SJCRH30 (cell line): ENCODE measurements around the gene DCAF8. TPM values are rescaled to one million over a fixed set of nuclear protein-coding genes. Genes with fewer than 3 reads are reported as not detected.
"Not testable (repeated sequence)": the region's sequence is repeated elsewhere in the genome, so short reads cannot be mapped to it uniquely, and the experiment has no call there.

Experiments used
- DNase-seq, 2 experiments: peaks; one replicate each; pipeline ENCODE4 v3.0.0-alpha.2; 2015 to 2020
- H3K27ac ChIP-seq: fragments of 250-450 bp; sonication (Bioruptor Pico); 2 replicates; pipeline ENCODE4 v1.5.1; 2020; ENCODE audit warnings: mild to moderate bottlenecking, moderate library complexity
- H3K27me3 ChIP-seq: fragments of 250-450 bp; sonication (Bioruptor Pico); 2 replicates; pipeline ENCODE4 v1.5.1; 2020; ENCODE audit warnings: mild to moderate bottlenecking, moderate library complexity
- H3K36me3 ChIP-seq: fragments of 250-450 bp; sonication (Bioruptor Pico); 2 replicates; pipeline ENCODE4 v1.5.1; 2020; ENCODE audit warnings: mild to moderate bottlenecking, moderate library complexity
- H3K4me1 ChIP-seq: fragments of 250-450 bp; sonication (Bioruptor Pico); 2 replicates; pipeline ENCODE4 v1.5.1; 2020; ENCODE audit warnings: mild to moderate bottlenecking, moderate library complexity
- H3K4me3 ChIP-seq: fragments of 250-450 bp; sonication (Bioruptor Pico); 2 replicates; pipeline ENCODE4 v1.5.1; 2020; ENCODE audit warnings: mild to moderate bottlenecking, moderate library complexity
- H3K9me3 ChIP-seq: fragments of 250-450 bp; sonication (Bioruptor Pico); replicated peaks from 2 replicates; pipeline ENCODE4 v1.5.1; 2020; ENCODE audit warnings: mild to moderate bottlenecking, moderate library complexity
- total RNA-seq: library from RNA; depleted of rRNA; stranded (reverse); fragments of >200 nt; shearing (Covaris generic); gene quantifications from 2 replicates; pipeline ENCODE4 v1.2.3, GENCODE V29; 2014; rRNA removed

DCAF8 gene
- total RNA-seq, result 40.7 and 53.6 TPM in 2 replicates

DNA sequence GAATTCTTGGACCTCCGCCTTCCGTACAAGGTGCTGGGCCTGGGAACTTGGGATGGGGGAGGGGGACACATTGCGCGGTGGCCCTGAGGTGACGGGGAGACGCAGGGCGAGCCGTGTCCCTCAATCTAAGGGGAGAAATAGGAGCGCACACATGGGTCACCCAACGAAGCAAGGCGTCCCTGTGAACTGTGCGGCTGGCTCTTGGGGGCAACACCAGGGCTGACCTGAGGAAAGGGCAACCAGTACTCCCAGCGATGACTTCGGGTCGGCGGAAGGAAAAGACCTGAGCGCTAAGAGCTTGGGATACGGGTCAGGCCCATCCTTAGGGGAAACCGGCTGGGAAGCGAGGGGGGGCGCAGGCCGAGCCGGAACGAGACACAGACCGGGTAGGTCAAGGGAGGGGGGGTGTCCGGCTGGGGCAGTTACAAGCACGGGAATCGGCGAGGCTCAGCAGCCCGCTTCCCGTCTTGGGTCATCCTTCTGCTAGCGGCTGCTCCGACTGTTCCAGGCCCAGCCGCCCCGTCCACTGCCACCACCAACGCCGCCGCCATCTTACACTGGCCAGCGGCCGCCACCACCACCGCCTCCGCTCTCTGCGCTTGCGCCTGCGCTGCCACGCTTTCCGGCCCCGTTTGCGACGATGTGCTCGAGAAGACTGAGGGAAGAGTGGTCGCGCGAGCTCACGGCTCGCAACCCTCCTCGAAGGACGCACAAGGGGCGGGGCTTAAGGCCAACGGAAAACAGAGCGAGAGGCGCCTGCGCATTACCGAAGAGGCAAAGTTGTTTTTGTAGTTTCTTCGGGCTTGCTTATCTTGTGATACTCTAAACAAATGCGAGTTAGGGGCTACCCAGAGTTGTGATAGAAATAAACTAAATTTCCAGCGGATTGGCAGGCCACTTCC is at the start of gene DCAF8:
TSS of gene DCAF8 (minus strand) at position 657 of the 902 bp plus-strand sequence. CDS start 18,541 bp downstream, outside the sequence.
- Histone ChIP-seq H3K9me3 (no peaks in the 10 kb centered on the region), H3K4me1 (peaks cover 13% of the 10 kb centered on the region), H3K36me3 (no peaks in the 10 kb centered on the region), H3K27me3 (no peaks in the 10 kb centered on the region), H3K4me3 (peak within 1 kb of the TSS; percentile 86), H3K27ac (peak within 1 kb of the TSS; percentile 87)
- peak; percentile 97 for DNase-seq

- no peaks in the 10 kb centered on the region for H3K4me1 ChIP-seq
- no peak overlapping the region for H3K27ac ChIP-seq
- no peaks in the 10 kb centered on the region for H3K27me3 ChIP-seq
- DNase-seq, result no peak
- H3K9me3 ChIP-seq, result no peaks in the 10 kb centered on the region
- peaks cover 87% of the 10 kb centered on the region for H3K36me3 ChIP-seq
- H3K4me3 ChIP-seq, result no peak overlapping the region
These were observed 47.2 kb upstream of the DCAF8 start for GRCh38 chr1:160309571-160309970.

DNA sequence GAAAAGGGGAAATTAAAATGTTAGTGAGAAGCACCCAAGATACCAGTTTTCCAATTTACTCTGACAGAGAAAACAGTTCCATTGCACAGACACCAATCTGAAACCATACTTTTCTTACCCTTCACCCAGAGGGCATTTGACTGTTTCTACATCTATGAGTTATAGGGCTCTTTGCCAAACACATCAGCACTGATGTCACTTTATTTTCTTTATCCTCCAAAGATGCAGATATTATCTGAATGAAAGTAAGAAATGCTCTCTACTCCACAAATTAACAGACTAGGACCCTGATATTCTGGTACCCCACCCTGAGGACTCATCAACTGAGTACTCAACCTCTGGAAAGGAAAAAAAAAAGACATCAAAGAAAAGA is 46.8 kb upstream of the DCAF8 start:
- Histone ChIP-seq H3K27me3 (no peaks in the 10 kb centered on the region), H3K36me3 (peaks cover 86% of the 10 kb centered on the region), H3K9me3 (no peaks in the 10 kb centered on the region), H3K27ac (no peak overlapping the region), H3K4me3 (no peak overlapping the region), H3K4me1 (no peaks in the 10 kb centered on the region)
- DNase-seq, result no peak

DNA sequence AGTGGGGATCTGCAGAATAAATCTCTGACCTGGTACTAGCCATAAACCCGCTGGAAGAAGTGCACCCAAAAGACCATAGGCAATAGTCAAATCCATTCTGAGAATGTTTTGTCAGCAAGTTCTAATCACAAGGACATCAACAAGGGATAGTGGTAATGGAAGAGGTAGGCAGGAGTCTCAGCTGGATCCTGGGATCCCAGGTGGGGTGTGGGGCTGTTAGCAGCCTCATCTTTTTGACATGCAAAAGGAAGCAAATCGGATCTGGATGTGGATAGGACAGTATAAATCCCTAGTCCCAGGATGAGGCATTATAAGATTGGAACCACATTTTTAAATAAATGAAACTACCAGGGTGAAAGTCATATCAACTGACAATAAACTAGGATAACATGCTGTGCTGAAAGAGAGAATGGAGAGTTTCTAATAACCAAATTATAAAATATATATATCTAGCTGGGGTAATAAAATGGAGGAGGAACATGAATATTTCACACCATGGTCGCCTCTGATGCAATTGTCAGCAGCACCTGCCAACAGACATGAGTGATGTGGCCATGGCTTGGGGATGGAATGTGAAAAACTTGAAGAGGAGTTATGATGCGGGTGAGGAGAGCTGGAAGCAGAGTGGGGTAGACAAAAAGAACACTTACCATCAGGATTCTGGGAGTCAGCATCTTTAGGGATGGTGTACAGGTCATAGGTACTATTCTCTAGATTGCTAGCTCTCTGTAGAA is 46.3 kb upstream of the DCAF8 start:
- Histone ChIP-seq H3K4me1 (no peaks in the 10 kb centered on the region), H3K4me3 (no peak overlapping the region), H3K36me3 (peaks cover 82% of the 10 kb centered on the region), H3K9me3 (no peaks in the 10 kb centered on the region), H3K27me3 (no peaks in the 10 kb centered on the region), H3K27ac (no peak overlapping the region)
- no peak for DNase-seq

- Histone ChIP-seq H3K27ac (no peak overlapping the region), H3K36me3 (peaks cover 80% of the 10 kb centered on the region)
- DNase-seq, result no peak
These were observed 44.9 kb upstream of the DCAF8 start for GRCh38 chr1:160307118-160307791.

DNA sequence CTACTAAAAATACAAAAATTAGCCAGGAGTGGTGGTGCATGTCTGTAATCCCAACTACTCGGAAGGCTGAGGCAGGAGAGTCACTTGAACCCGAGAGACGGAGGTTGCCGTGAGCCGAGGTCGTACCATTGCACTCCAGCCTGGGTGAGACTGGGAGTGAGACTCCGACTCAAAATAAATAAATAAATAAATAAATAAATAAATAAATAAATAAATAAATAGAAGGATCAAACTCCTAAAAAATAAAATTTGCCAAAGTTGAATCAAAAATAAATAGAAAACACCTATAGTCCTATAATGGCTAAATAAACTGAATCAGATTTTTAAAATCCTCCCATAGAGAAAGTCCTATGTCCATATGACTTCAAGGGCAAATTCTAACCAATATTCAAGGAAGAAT is 37.8 kb upstream of the DCAF8 start:
- Histone ChIP-seq H3K4me1 (no peaks in the 10 kb centered on the region), H3K4me3 (no peak overlapping the region), H3K27me3 (no peaks in the 10 kb centered on the region), H3K27ac (no peak overlapping the region), H3K9me3 (no peaks in the 10 kb centered on the region), H3K36me3 (peaks cover 75% of the 10 kb centered on the region)
- no peak for DNase-seq

More at GRCh38 chr1:160307118-160307791, 44.9 kb upstream of the DCAF8 start:
- Histone ChIP-seq H3K9me3 (no peaks in the 10 kb centered on the region), H3K4me3 (no peak overlapping the region), H3K27me3 (no peaks in the 10 kb centered on the region), H3K4me1 (no peaks in the 10 kb centered on the region)

- Histone ChIP-seq H3K27me3 (no peaks in the 10 kb centered on the region), H3K4me3 (no peak overlapping the region), H3K27ac (no peak overlapping the region), H3K9me3 (no peaks in the 10 kb centered on the region), H3K36me3 (peaks cover 84% of the 10 kb centered on the region), H3K4me1 (peaks cover 26% of the 10 kb centered on the region)
- DNase-seq, result peak in 1 of 2 experiments; percentile 4
These were observed 33.7 kb upstream of the DCAF8 start for GRCh38 chr1:160296036-160296435.

DNA sequence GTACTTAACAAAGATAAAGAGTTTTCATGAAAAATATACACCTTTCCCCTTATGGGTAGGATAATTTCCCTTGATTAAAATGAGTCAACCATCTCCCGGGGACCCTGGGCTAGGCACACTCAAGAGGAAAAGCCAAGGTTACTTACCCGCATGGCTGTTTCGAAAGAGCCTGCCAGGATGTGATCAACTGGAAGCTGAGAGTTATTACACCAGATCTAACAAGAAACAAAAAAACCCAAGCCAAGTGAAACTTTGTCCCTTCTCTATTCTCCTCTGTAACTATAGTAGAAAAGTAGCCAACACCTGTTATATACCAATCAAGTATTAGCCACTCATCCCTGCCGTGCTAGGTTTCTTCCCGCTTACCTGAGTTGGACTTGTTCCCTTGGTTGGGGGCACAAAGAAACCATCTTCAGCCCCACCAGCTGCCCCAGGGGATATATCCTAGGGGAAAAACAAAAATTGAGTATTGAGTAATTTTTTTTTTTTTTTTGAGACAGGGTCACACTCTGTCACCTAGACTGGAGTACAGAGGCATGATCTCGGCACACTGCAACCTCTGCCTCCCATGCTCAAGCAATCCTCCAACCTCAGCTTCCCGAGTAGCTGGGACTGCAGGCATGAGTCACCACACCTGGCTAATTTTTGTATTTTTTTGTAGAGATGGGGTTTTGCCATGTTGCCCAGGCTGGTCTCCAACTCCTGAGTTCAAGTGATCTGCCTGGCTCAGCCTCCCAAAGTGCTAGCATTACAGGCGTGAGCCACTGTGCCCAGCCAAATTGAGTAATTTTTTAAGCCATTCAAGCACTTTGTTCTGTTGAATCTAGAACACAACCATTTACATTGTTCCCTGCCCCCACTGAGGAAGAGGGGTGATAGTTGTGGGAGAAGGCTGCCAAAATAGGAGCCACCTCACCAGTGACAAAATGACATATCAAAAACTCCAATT is 30.9 kb upstream of the DCAF8 start:
- Histone ChIP-seq H3K36me3 (peaks cover 79% of the 10 kb centered on the region), H3K9me3 (no peaks in the 10 kb centered on the region), H3K4me3 (no peak overlapping the region), H3K27me3 (no peaks in the 10 kb centered on the region), H3K4me1 (peaks cover 32% of the 10 kb centered on the region), H3K27ac (peak overlapping the region; percentile 73)
- DNase-seq, result no peak

DNA sequence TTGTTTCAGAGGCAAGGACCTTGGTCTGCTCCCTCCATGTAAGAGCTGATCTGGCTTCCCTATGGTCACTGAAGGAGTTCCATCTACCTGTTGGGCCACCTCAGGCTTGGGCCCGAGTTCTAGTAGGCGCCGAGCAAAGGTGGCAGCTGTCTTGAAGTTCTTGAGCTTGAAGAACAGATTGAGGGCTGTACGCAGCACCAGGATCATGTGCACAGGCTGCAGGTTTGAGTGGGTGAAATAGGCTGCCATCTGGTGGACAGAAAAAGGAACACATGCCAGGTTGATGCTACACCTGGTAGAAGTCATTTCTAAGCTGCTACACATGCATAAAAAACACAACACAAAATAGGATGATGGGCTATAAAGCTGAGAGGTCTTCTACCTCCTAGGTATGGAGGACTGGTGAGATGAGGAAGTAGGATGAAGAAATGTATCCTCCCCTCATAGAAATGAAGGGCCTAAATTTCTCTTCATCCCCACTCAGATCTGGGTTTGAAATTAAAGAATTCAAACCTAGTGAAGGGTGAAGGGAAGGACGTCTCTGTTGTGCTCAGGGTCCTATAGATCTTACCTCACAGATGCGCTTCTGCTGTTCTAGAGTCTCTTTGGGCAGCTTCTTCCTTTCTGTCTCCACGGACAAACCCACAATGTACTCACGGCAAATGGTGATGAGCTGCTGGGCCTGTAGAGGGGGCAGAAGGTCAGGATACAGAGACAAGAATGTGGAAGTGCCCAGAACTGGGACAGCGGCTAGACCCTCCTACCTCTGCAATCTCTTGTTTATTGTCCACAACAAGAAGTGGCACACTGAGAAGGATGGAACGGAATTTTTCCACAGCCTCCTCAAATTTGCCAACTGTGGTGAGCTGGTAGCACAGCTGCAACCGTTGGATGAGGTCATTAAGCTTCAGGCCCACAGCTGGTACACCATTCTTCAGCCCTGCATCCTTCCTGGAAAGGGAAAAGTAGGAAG is 29.2 kb upstream of the DCAF8 start:
- H3K27me3 ChIP-seq, result no peaks in the 10 kb centered on the region
- peaks cover 32% of the 10 kb centered on the region for H3K4me1 ChIP-seq
- DNase-seq, result peak; percentile 80 to 88
- peaks cover 68% of the 10 kb centered on the region for H3K36me3 ChIP-seq
- H3K4me3 ChIP-seq, result no peak overlapping the region
- H3K9me3 ChIP-seq, result no peaks in the 10 kb centered on the region
- H3K27ac ChIP-seq, result peak overlapping the region; percentile 73

DNA sequence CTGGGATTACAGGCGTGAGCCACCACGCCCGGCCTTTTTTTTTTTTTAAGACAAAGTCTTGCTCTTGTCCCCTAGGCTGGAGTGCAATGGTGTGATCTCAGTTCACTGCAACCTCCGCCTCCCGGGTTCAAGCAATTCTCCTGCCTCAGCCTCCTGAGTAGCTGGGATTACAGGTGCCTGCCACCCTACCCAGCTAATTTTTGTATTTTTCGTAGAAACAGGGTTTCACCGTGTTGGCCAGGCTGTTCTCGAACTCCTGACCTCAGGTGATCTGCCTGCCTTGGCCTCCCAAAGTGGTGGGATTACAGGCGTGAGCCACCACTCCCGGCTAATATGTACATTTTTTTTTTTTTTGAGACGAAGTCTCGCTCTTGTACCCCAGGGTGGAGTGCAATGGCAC is 25.4 kb upstream of the DCAF8 start:
- H3K4me1 ChIP-seq, result peaks cover 22% of the 10 kb centered on the region
- H3K9me3 ChIP-seq, H3K4me3 ChIP-seq, H3K27me3 ChIP-seq, DNase-seq, H3K27ac ChIP-seq: not testable (repeated sequence)
- H3K36me3 ChIP-seq, result peaks cover 34% of the 10 kb centered on the region

GRCh38 chr1:160285506-160285905 is 23.2 kb upstream of the DCAF8 start:
- no peak for DNase-seq
- no peaks in the 10 kb centered on the region for H3K9me3 ChIP-seq
- H3K36me3 ChIP-seq, result peaks cover 24% of the 10 kb centered on the region
- H3K4me1 ChIP-seq, result peaks cover under 1% of the 10 kb centered on the region; the same call in 1 of the 2 replicates
- peak overlapping the region; percentile 72 for H3K4me3 ChIP-seq
- no peak overlapping the region for H3K27ac ChIP-seq
- H3K27me3 ChIP-seq, result no peaks in the 10 kb centered on the region

GRCh38 chr1:160284782-160285344 is 22.5 kb upstream of the DCAF8 start, which contains the start of gene PEX19:
PEX19 (minus strand) TSS chr1:160285133; CDS start chr1:160285124, 9 bp downstream.
- Histone ChIP-seq H3K27me3 (no peaks in the 10 kb centered on the region), H3K4me1 (no peaks in the 10 kb centered on the region), H3K9me3 (no peaks in the 10 kb centered on the region), H3K27ac (peak within 1 kb of the TSS; percentile 45), H3K36me3 (peaks cover 22% of the 10 kb centered on the region), H3K4me3 (peak within 1 kb of the TSS; percentile 72)
- DNase-seq, result peak; percentile 91 to 94
